Osteoblast (primary cell): Measurements from ENCODE around the gene NOSTRIN. TPM values are rescaled to one million over a fixed set of nuclear protein-coding genes. Genes with fewer than 3 reads are reported as not detected.

Source experiments
- DNase-seq: peaks from one replicate; pipeline ENCODE4 v3.0.0; 2011; ENCODE audit warnings: low spot score, mixed read lengths; ENCODE audit not compliant: insufficient read length; ENCODE audit errors: missing footprints
- H2AFZ ChIP-seq: 2 replicates; pipeline ENCODE4 v1.6.0; 2011; ENCODE audit warnings: mild to moderate bottlenecking, low read length
- H3K27ac ChIP-seq: 2 replicates; pipeline ENCODE4 v1.5.1; 2011; ENCODE audit warnings: mild to moderate bottlenecking, low read depth, low read length, moderate library complexity
- H3K27me3 ChIP-seq: 2 replicates; pipeline ENCODE4 v1.6.0; 2012; ENCODE audit warnings: mild to moderate bottlenecking, control low read depth, inconsistent platforms, low read length, moderate library complexity; ENCODE audit not compliant: insufficient read depth
- H3K36me3 ChIP-seq: 2 replicates; pipeline ENCODE4 v1.5.1; 2011; ENCODE audit warnings: mild to moderate bottlenecking, low read length, control low read depth, moderate library complexity; ENCODE audit not compliant: insufficient read depth
- H3K4me1 ChIP-seq: 2 replicates; pipeline ENCODE4 v1.5.1; 2011; ENCODE audit warnings: mild to moderate bottlenecking, low read length, control low read depth, moderate library complexity; ENCODE audit not compliant: insufficient read depth
- H3K4me2 ChIP-seq: 2 replicates; pipeline ENCODE4 v1.6.0; 2011; ENCODE audit warnings: mild to moderate bottlenecking, low read length; ENCODE audit not compliant: insufficient read depth
- H3K4me3 ChIP-seq: fragments of 200-600 bp; sonication (generic); 3 replicates; pipeline ENCODE4 v1.5.1; 2012; ENCODE audit warnings: mild to moderate bottlenecking, low read length, inconsistent platforms; ENCODE audit not compliant: insufficient read depth
- H3K79me2 ChIP-seq: 2 replicates; pipeline ENCODE4 v1.6.0; 2012; ENCODE audit warnings: mild to moderate bottlenecking, low read length, control low read depth, inconsistent platforms; ENCODE audit not compliant: insufficient read depth
- H3K9me3 ChIP-seq: 2 replicates; pipeline ENCODE4 v1.5.1; 2011; ENCODE audit warnings: low read depth, low read length, control low read depth
- H4K20me1 ChIP-seq: 2 replicates; pipeline ENCODE4 v1.6.0; 2012; ENCODE audit warnings: mild to moderate bottlenecking, low read length, control low read depth; ENCODE audit not compliant: insufficient read depth
- CTCF ChIP-seq: IDR thresholded peaks from 2 replicates; pipeline ENCODE4 v1.5.1; 2011; ENCODE audit warnings: mild to moderate bottlenecking, low read depth, low read length, moderate library complexity; ENCODE audit errors: extremely low read depth
- total RNA-seq: library from RNA; depleted of rRNA; stranded (reverse); fragments of >200 nt; gene quantifications from 2 replicates; pipeline ENCODE4 v1.2.3, GENCODE V29; 2012

Gene NOSTRIN
- total RNA-seq, 1 donor, result 1.4 TPM

GRCh38 chr2:168819829-168820489 is 17.5 kb downstream of the NOSTRIN start:
- H3K4me1 ChIP-seq, result peaks cover 12% of the 10 kb centered on the region
- H3K79me2 ChIP-seq, result no peaks in the 10 kb centered on the region
- DNase-seq, result no peak
- no peak overlapping the region for H2AFZ ChIP-seq
- no peak overlapping the region for H3K4me3 ChIP-seq
- no peaks in the 10 kb centered on the region for H3K9me3 ChIP-seq
- TF ChIP-seq CTCF, result no peak
- no peak overlapping the region for H3K27ac ChIP-seq
- H3K27me3 ChIP-seq, result no peaks in the 10 kb centered on the region
- no peaks in the 10 kb centered on the region for H3K36me3 ChIP-seq
- H4K20me1 ChIP-seq, result no peaks in the 10 kb centered on the region
- no peak overlapping the region for H3K4me2 ChIP-seq

GRCh38 chr2:168821577-168821976 is 19.1 kb downstream of the NOSTRIN start:
- Histone ChIP-seq H3K36me3 (no peaks in the 10 kb centered on the region), H4K20me1 (no peaks in the 10 kb centered on the region), H3K4me2 (no peak overlapping the region), H3K27me3 (no peaks in the 10 kb centered on the region), H2AFZ (no peak overlapping the region), H3K4me3 (no peak overlapping the region), H3K79me2 (no peaks in the 10 kb centered on the region), H3K4me1 (peaks cover 6% of the 10 kb centered on the region), H3K27ac (no peak overlapping the region), H3K9me3 (no peaks in the 10 kb centered on the region)
- DNase-seq, result no peak
- TF ChIP-seq CTCF, result no peak

GRCh38 chr2:168821992-168822391 is 19.6 kb downstream of the NOSTRIN start:
- Histone ChIP-seq H2AFZ (no peak overlapping the region), H3K27me3 (no peaks in the 10 kb centered on the region), H3K36me3 (no peaks in the 10 kb centered on the region), H3K4me3 (no peak overlapping the region), H3K9me3 (no peaks in the 10 kb centered on the region), H4K20me1 (no peaks in the 10 kb centered on the region), H3K4me2 (no peak overlapping the region), H3K79me2 (no peaks in the 10 kb centered on the region), H3K27ac (no peak overlapping the region), H3K4me1 (peaks cover 2% of the 10 kb centered on the region)
- no peak for TF ChIP-seq CTCF
- DNase-seq, result no peak

GRCh38 chr2:168825126-168825525 is 22.7 kb downstream of the NOSTRIN start:
- H3K4me3 ChIP-seq, result no peak overlapping the region
- no peak for TF ChIP-seq CTCF
- H4K20me1 ChIP-seq, result no peaks in the 10 kb centered on the region
- no peaks in the 10 kb centered on the region for H3K4me1 ChIP-seq
- H3K36me3 ChIP-seq, result no peaks in the 10 kb centered on the region
- no peak overlapping the region for H3K27ac ChIP-seq
- H2AFZ ChIP-seq, result no peak overlapping the region
- no peaks in the 10 kb centered on the region for H3K79me2 ChIP-seq
- no peaks in the 10 kb centered on the region for H3K27me3 ChIP-seq
- H3K4me2 ChIP-seq, result no peak overlapping the region
- H3K9me3 ChIP-seq, result no peaks in the 10 kb centered on the region
- no peak for DNase-seq
